HEK293 (cell line): ENCODE results near the gene DCST2.
A peak's percentile ranks its signal among the peaks of the same experiment; 100 is the strongest.

ENCODE experiments used
- HOXA7 ChIP-seq: sonication (generic); formaldehyde crosslinking; IDR thresholded peaks from 2 replicates; pipeline ENCODE4 v1.8.1; 2022; ENCODE audit warnings: missing genetic modification reagents, borderline replicate concordance
- SP7 ChIP-seq: fragments of 450-650 bp; formaldehyde crosslinking; IDR thresholded peaks from 2 replicates; pipeline ENCODE4 v1.5.1; 2016; ENCODE audit warnings: missing biosample characterization, missing genetic modification characterization
- ZBTB20 ChIP-seq: fragments of 450-650 bp; formaldehyde crosslinking; IDR thresholded peaks from 2 replicates; pipeline ENCODE4 v1.5.1; 2016; ENCODE audit warnings: missing biosample characterization, missing genetic modification characterization
- ZBTB21 ChIP-seq: fragments of 450-650 bp; formaldehyde crosslinking; IDR thresholded peaks from 2 replicates; pipeline ENCODE4 v1.5.1; 2017; ENCODE audit warnings: missing biosample characterization, missing genetic modification characterization
- ZBTB8A ChIP-seq: fragments of 450-650 bp; formaldehyde crosslinking; IDR thresholded peaks from 2 replicates; pipeline ENCODE4 v1.5.1; 2016; ENCODE audit warnings: missing biosample characterization, missing genetic modification characterization
- ZFHX2 ChIP-seq: fragments of 450-650 bp; formaldehyde crosslinking; conservative IDR thresholded peaks from 2 replicates; pipeline ENCODE4 v1.5.1; 2016; ENCODE audit warnings: missing biosample characterization, missing genetic modification characterization
- ZNF138 ChIP-seq: fragments of 450-650 bp; formaldehyde crosslinking; IDR thresholded peaks from 2 replicates; pipeline ENCODE4 v1.5.1; 2016; ENCODE audit warnings: missing biosample characterization, missing genetic modification characterization, borderline replicate concordance
- ZNF221 ChIP-seq: fragments of 450-650 bp; formaldehyde crosslinking; IDR thresholded peaks from 2 replicates; pipeline ENCODE4 v1.5.1; 2017; ENCODE audit warnings: missing biosample characterization, missing genetic modification characterization, borderline replicate concordance
- ZNF239 ChIP-seq: fragments of 450-650 bp; formaldehyde crosslinking; IDR thresholded peaks from 2 replicates; pipeline ENCODE4 v1.5.1; 2016; ENCODE audit warnings: missing biosample characterization, missing genetic modification characterization
- ZNF335 ChIP-seq: fragments of 450-650 bp; formaldehyde crosslinking; conservative IDR thresholded peaks from 2 replicates; pipeline ENCODE4 v1.5.1; 2016; ENCODE audit warnings: missing biosample characterization, missing genetic modification characterization
- ZNF341 ChIP-seq: fragments of 450-650 bp; formaldehyde crosslinking; IDR thresholded peaks from 2 replicates; pipeline ENCODE4; 2016; ENCODE audit warnings: low read depth, missing biosample characterization, missing genetic modification characterization
- ZNF366 ChIP-seq: fragments of 450-650 bp; formaldehyde crosslinking; conservative IDR thresholded peaks from 2 replicates; pipeline ENCODE4 v1.5.1; 2016; ENCODE audit warnings: missing biosample characterization, missing genetic modification characterization
- ZNF394 ChIP-seq: fragments of 450-650 bp; formaldehyde crosslinking; IDR thresholded peaks from 2 replicates; pipeline ENCODE4 v1.5.1; 2016; ENCODE audit warnings: missing biosample characterization, missing genetic modification characterization, mild to moderate bottlenecking, moderate library complexity, borderline replicate concordance
- ZNF488 ChIP-seq: fragments of 450-650 bp; formaldehyde crosslinking; IDR thresholded peaks from 2 replicates; pipeline ENCODE4 v1.5.1; 2016; ENCODE audit warnings: missing biosample characterization, missing genetic modification characterization
- ZNF501 ChIP-seq: fragments of 450-650 bp; formaldehyde crosslinking; IDR thresholded peaks from 2 replicates; pipeline ENCODE4 v1.5.1; 2016; ENCODE audit warnings: missing biosample characterization, missing genetic modification characterization
- ZNF600 ChIP-seq: fragments of 450-650 bp; formaldehyde crosslinking; IDR thresholded peaks from 2 replicates; pipeline ENCODE4 v1.5.1; 2016; ENCODE audit warnings: missing biosample characterization, missing genetic modification characterization
- ZNF701 ChIP-seq: fragments of 450-650 bp; formaldehyde crosslinking; IDR thresholded peaks from 2 replicates; pipeline ENCODE4 v1.5.1; 2016; ENCODE audit warnings: missing biosample characterization, missing genetic modification characterization
- ZNF776 ChIP-seq: fragments of 450-650 bp; formaldehyde crosslinking; IDR thresholded peaks from 2 replicates; pipeline ENCODE4 v1.5.0; 2017; ENCODE audit warnings: missing biosample characterization, missing genetic modification characterization, borderline replicate concordance
- ZNF777 ChIP-seq: fragments of 450-650 bp; formaldehyde crosslinking; IDR thresholded peaks from 2 replicates; pipeline ENCODE4 v1.5.1; 2017; ENCODE audit warnings: missing biosample characterization, missing genetic modification characterization, borderline replicate concordance
- ZSCAN18 ChIP-seq: fragments of 450-650 bp; formaldehyde crosslinking; IDR thresholded peaks from 2 replicates; pipeline ENCODE4 v1.5.1; 2016; ENCODE audit warnings: missing biosample characterization, missing genetic modification characterization
- ZXDB ChIP-seq: fragments of 450-650 bp; formaldehyde crosslinking; IDR thresholded peaks from 2 replicates; pipeline ENCODE4 v1.5.1; 2016; ENCODE audit warnings: missing biosample characterization, missing genetic modification characterization
- TF ChIP-seq, protein P1 (sequence below): fragments of 450-650 bp; formaldehyde crosslinking; IDR thresholded peaks from 2 replicates; pipeline ENCODE4 v1.5.1; 2016; ENCODE audit warnings: missing biosample characterization, missing genetic modification characterization
- TF ChIP-seq, protein P2 (sequence below): fragments of 450-650 bp; formaldehyde crosslinking; optimal IDR thresholded peaks from 2 replicates; pipeline ENCODE3; 2016; ENCODE audit warnings: missing biosample characterization, mild to moderate bottlenecking, missing genetic modification characterization
- TF ChIP-seq, protein P3 (sequence below): fragments of 450-650 bp; formaldehyde crosslinking; IDR thresholded peaks from 2 replicates; pipeline ENCODE4 v1.5.1; 2016; ENCODE audit warnings: missing biosample characterization, missing genetic modification characterization
- TF ChIP-seq, protein P4 (sequence below): fragments of 450-650 bp; formaldehyde crosslinking; conservative IDR thresholded peaks from 2 replicates; pipeline ENCODE4 v1.5.1; 2016; ENCODE audit warnings: low read depth, missing biosample characterization, missing genetic modification characterization

The DCST2 gene

GRCh38 chr1:155070721-155071569, 37.4 kb upstream of the DCST2 start (continued):
- TF ChIP-seq ZNF221 (tag by site-specific recombination): no peak
- TF ChIP-seq ZSCAN18 (tag by site-specific recombination): no peak; the same call in 1 of the 2 replicates
- TF ChIP-seq ZNF701 (tag by site-specific recombination): no peak
- no peak for TF ChIP-seq HOXA7 (CRISPR knock-in tag)
- no peak for TF ChIP-seq ZNF777
- TF ChIP-seq ZNF335 (tag by site-specific recombination): peak; percentile 63
- peak; percentile 83 for TF ChIP-seq ZFHX2 (tag by site-specific recombination)
- no peak for TF ChIP-seq ZNF138
- TF ChIP-seq ZNF239 (tag by site-specific recombination): no peak
- no peak for TF ChIP-seq ZBTB21 (tag by site-specific recombination)
- TF ChIP-seq ZNF776 (tag by site-specific recombination): no peak
- TF ChIP-seq, protein P1, sequence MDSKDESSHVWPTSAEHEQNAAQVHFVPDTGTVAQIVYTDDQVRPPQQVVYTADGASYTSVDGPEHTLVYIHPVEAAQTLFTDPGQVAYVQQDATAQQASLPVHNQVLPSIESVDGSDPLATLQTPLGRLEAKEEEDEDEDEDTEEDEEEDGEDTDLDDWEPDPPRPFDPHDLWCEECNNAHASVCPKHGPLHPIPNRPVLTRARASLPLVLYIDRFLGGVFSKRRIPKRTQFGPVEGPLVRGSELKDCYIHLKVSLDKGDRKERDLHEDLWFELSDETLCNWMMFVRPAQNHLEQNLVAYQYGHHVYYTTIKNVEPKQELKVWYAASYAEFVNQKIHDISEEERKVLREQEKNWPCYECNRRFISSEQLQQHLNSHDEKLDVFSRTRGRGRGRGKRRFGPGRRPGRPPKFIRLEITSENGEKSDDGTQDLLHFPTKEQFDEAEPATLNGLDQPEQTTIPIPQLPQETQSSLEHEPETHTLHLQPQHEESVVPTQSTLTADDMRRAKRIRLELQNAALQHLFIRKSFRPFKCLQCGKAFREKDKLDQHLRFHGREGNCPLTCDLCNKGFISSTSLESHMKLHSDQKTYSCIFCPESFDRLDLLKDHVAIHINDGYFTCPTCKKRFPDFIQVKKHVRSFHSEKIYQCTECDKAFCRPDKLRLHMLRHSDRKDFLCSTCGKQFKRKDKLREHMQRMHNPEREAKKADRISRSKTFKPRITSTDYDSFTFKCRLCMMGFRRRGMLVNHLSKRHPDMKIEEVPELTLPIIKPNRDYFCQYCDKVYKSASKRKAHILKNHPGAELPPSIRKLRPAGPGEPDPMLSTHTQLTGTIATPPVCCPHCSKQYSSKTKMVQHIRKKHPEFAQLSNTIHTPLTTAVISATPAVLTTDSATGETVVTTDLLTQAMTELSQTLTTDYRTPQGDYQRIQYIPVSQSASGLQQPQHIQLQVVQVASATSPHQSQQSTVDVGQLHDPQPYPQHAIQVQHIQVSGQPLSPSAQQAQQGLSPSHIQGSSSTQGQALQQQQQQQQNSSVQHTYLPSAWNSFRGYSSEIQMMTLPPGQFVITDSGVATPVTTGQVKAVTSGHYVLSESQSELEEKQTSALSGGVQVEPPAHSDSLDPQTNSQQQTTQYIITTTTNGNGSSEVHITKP (tag by site-specific recombination): peak; percentile 90
- no peak for TF ChIP-seq ZNF488
- TF ChIP-seq ZBTB20: peak; percentile 27; the same call in 1 of the 2 replicates
- TF ChIP-seq, protein P2, sequence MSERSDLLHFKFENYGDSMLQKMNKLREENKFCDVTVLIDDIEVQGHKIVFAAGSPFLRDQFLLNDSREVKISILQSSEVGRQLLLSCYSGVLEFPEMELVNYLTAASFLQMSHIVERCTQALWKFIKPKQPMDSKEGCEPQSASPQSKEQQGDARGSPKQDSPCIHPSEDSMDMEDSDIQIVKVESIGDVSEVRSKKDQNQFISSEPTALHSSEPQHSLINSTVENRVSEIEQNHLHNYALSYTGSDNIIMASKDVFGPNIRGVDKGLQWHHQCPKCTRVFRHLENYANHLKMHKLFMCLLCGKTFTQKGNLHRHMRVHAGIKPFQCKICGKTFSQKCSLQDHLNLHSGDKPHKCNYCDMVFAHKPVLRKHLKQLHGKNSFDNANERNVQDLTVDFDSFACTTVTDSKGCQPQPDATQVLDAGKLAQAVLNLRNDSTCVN (tag by site-specific recombination): peak; percentile 94
- no peak for TF ChIP-seq ZNF394 (tag by site-specific recombination)
- TF ChIP-seq ZNF600: 0 out of 2 replicates have a peak, but pooled peaks have one; percentile 7
- TF ChIP-seq ZNF366 (tag by site-specific recombination): no peak
- peak; percentile 96 for TF ChIP-seq ZBTB8A (tag by site-specific recombination)
- TF ChIP-seq, protein P3, sequence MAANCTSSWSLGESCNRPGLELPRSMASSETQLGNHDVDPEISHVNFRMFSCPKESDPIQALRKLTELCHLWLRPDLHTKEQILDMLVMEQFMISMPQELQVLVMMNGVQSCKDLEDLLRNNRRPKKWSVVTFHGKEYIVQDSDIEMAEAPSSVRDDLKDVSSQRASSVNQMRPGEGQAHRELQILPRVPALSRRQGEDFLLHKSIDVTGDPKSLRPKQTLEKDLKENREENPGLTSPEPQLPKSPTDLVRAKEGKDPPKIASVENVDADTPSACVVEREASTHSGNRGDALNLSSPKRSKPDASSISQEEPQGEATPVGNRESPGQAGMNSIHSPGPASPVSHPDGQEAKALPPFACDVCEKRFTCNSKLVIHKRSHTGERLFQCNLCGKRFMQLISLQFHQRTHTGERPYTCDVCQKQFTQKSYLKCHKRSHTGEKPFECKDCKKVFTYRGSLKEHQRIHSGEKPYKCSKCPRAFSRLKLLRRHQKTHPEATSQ (tag by site-specific recombination): no peak
- TF ChIP-seq ZNF341 (tag by site-specific recombination): peak; percentile 57
- TF ChIP-seq ZXDB (tag by site-specific recombination): peak; percentile 66
- no peak for TF ChIP-seq ZNF501 (tag by site-specific recombination)
- TF ChIP-seq SP7 (tag by site-specific recombination): peak; percentile 40
- TF ChIP-seq, protein P4, sequence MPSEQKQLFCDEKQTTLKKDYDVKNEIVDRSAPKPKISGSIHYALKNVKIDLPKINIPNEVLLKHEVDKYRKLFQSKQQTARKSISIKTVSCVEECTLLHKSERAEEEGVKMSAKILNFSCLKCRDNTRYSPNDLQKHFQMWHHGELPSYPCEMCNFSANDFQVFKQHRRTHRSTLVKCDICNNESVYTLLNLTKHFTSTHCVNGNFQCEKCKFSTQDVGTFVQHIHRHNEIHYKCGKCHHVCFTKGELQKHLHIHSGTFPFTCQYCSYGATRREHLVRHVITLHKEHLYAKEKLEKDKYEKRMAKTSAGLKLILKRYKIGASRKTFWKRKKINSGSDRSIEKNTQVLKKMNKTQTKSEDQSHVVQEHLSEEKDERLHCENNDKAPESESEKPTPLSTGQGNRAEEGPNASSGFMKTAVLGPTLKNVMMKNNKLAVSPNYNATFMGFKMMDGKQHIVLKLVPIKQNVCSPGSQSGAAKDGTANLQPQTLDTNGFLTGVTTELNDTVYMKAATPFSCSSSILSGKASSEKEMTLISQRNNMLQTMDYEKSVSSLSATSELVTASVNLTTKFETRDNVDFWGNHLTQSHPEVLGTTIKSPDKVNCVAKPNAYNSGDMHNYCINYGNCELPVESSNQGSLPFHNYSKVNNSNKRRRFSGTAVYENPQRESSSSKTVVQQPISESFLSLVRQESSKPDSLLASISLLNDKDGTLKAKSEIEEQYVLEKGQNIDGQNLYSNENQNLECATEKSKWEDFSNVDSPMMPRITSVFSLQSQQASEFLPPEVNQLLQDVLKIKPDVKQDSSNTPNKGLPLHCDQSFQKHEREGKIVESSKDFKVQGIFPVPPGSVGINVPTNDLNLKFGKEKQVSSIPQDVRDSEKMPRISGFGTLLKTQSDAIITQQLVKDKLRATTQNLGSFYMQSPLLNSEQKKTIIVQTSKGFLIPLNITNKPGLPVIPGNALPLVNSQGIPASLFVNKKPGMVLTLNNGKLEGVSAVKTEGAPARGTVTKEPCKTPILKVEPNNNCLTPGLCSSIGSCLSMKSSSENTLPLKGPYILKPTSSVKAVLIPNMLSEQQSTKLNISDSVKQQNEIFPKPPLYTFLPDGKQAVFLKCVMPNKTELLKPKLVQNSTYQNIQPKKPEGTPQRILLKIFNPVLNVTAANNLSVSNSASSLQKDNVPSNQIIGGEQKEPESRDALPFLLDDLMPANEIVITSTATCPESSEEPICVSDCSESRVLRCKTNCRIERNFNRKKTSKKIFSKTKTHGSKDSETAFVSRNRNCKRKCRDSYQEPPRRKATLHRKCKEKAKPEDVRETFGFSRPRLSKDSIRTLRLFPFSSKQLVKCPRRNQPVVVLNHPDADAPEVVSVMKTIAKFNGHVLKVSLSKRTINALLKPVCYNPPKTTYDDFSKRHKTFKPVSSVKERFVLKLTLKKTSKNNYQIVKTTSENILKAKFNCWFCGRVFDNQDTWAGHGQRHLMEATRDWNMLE (tag by site-specific recombination): no peak
